NT2/D1 (cell line): ENCODE data around the gene CAMTA1.

Experiments used
- DNase-seq: peaks from one replicate; pipeline ENCODE4 v3.0.0-alpha.2; 2011; ENCODE audit warnings: low read depth, low spot score
- H3K27me3 ChIP-seq: 2 replicates; pipeline ENCODE4 v1.6.0; 2011; ENCODE audit warnings: mild to moderate bottlenecking; ENCODE audit not compliant: insufficient read length, insufficient read depth
- H3K36me3 ChIP-seq: 2 replicates; pipeline ENCODE4 v1.6.1; 2011; ENCODE audit warnings: mild to moderate bottlenecking, low read length, mixed read lengths; ENCODE audit not compliant: insufficient read depth, insufficient read length
- H3K4me1 ChIP-seq: 2 replicates; pipeline ENCODE4 v1.5.1; 2011; ENCODE audit not compliant: insufficient read depth, insufficient read length
- H3K4me3 ChIP-seq: 2 replicates; pipeline ENCODE4 v1.5.1; 2011; ENCODE audit warnings: low read depth; ENCODE audit not compliant: insufficient read length
- H3K9ac ChIP-seq: 2 replicates; pipeline ENCODE4 v1.6.0; 2011; ENCODE audit warnings: low read depth; ENCODE audit not compliant: insufficient read length
- H3K9me3 ChIP-seq: 2 replicates; pipeline ENCODE4 v1.5.1; 2011; ENCODE audit warnings: mild to moderate bottlenecking, low read length; ENCODE audit not compliant: insufficient read depth
- SUZ12 ChIP-seq: IDR thresholded peaks from 2 replicates; pipeline ENCODE4 v1.6.1; 2011; ENCODE audit not compliant: insufficient read length, insufficient read depth; ENCODE audit errors: extremely low read depth
- YY1 ChIP-seq: IDR thresholded peaks from 2 replicates; pipeline ENCODE4 v1.6.1; 2011; ENCODE audit not compliant: insufficient read length, insufficient read depth
- ZNF274 ChIP-seq: IDR thresholded peaks from 2 replicates; pipeline ENCODE4 v1.6.1; 2011; ENCODE audit warnings: mild to moderate bottlenecking, low read depth, low read length

The CAMTA1 gene

DNA sequence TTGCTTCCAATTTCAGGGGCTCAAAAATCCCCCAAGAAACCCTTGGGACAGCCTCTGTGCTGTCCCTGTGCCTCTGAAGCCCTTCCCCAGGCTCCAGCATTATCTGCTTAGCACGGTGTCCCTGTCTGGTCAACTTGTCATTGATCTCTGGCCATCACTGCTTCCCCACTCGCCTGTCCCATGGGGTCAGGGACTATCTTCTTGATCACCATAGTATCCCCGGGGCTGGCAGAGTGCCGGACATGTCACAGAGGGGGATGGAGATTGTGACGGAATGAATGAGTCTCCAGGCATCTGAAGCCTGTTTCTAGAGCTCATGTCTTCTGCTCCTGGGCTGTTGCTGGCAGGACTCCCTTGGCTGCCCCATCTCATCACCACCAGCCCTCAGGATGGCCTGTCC, 886.4 kb downstream of the CAMTA1 start:
- Histone ChIP-seq H3K36me3 (no peaks in the 10 kb centered on the region), H3K4me3 (no peak overlapping the region), H3K27me3 (peaks cover 8% of the 10 kb centered on the region), H3K9ac (no peak overlapping the region), H3K4me1 (peaks cover 16% of the 10 kb centered on the region), H3K9me3 (no peaks in the 10 kb centered on the region)
- DNase-seq, result no peak
- no peak for TF ChIP-seq ZNF274
- no peak for TF ChIP-seq SUZ12
- no peak for TF ChIP-seq YY1

DNA sequence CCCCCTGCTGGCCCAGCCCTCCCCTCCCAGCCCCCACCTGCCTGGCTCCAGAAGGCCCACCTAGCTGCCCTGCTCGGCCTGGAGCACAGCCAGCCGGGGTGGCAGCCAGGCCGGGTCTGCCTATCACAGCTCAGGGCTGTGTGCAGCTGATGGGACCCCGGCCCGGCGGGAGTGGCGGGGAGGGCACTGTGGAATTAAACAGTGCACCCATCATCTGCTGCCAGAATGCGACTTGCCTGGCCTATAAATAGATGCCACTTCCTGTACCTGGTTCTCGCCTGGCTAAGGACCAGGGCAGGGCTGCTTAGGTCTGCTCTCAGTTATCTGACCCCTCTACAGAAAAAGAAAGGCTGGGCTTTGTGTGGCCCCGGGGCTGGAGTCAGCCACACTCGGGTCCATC, 887.6 kb downstream of the CAMTA1 start:
- H3K36me3 ChIP-seq, result no peaks in the 10 kb centered on the region
- peaks cover 14% of the 10 kb centered on the region for H3K4me1 ChIP-seq
- no peaks in the 10 kb centered on the region for H3K9me3 ChIP-seq
- peaks cover 11% of the 10 kb centered on the region for H3K27me3 ChIP-seq
- H3K4me3 ChIP-seq, result no peak overlapping the region
- no peak overlapping the region for H3K9ac ChIP-seq
- no peak for TF ChIP-seq ZNF274
- no peak for TF ChIP-seq SUZ12
- no peak for DNase-seq

DNA sequence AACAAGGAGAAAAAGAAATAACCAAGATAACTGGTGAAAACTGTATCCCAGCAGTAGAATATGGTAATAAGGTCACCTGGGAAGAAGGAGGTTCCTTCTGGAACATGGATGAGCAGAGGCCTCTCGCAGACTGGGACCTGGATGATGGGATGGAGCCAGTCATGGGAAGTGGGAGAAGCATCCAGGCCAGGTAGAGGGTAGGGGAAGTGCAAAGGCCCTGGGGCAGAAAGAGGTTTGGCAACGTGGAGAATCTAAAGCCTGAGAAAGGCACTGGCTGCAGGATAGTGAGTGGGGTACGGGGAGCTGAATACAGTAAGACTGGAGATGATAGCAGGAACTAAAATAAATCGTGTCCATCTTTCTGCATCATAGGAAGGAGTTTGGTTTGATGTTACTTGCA, 889.7 kb downstream of the CAMTA1 start:
- DNase-seq, result no peak
- Histone ChIP-seq H3K4me3 (no peak overlapping the region), H3K4me1 (peaks cover 6% of the 10 kb centered on the region), H3K9me3 (no peaks in the 10 kb centered on the region), H3K9ac (no peak overlapping the region), H3K27me3 (peaks cover 30% of the 10 kb centered on the region), H3K36me3 (no peaks in the 10 kb centered on the region)
- TF ChIP-seq YY1, result no peak
- no peak for TF ChIP-seq SUZ12
- TF ChIP-seq ZNF274, result no peak

DNA sequence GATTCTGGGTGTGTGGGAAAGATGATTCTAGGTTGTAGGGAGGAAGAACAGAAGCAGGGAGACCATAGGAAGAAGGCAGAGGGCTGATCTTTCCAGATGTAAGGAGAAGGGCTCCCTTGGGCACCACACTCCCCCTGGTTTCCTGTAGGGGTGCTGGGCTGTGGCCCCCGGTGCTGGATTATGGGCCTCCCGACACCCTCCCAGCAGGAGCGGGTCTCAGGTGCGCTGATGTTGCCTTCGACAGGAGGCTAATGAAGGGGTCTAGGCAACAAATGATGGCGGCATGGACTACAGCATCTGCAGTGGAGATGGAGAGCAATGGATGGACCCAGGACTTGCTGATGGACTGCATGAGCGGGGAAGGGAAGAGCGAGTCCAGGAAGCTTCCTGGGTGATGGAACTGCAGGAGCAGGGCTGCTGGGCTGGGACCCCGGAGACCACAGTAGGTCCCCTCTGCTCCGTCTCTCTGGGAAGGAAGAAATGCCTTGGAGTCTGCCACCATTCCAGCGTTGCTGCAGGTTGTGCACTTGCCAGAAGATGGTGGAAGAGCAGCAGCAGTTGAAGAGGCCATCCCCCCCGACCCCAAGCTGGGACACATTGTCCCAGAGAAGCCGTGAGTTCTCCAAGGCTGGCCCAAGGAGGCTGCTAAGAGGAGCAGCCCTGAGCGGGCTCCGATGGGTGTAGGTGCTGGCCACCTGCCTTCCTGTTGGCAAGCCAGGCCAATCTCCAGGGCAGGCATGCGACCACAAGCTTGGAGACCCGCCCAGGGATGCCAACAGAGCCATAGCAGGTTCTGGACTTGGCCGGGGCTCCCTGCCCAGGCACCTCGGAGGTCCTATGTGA, 890.4 kb downstream of the CAMTA1 start:
- no peak for DNase-seq
- peaks cover 28% of the 10 kb centered on the region for H3K27me3 ChIP-seq

DNA sequence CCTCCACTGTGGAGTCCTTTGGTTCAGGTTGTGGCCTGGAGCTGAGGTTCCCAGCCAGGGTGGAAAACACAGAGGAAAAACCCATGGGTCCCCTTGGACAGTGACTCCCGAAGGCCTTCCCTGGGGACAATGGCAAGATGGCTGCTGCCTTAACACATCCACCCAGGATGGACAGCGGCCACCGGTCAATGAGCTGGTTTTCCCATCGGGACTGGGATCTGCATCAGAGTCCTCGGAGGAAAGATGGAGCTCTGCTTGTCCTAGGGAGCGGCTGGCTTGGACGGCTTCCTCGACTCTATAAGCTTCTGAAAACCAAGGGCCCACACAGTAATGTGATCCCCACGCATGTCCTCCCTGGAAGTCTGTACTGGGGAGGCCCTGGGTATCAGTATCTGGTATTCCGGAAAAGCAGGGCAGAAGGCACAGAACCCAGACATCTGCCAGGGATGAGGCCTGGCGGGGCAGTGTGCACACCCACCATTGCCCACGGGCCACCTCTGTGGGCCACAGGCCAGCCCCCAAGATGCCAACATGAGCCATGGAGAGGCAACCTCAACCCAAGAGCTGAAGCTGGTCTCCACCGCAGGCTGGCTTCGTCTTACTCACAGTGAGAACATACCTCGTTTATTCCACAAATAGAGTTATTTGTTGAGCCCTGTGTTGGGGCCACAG, 891.2 kb downstream of the CAMTA1 start:
- Histone ChIP-seq H3K27me3 (peaks cover 35% of the 10 kb centered on the region), H3K9me3 (no peaks in the 10 kb centered on the region), H3K9ac (no peak overlapping the region), H3K36me3 (no peaks in the 10 kb centered on the region), H3K4me3 (no peak overlapping the region), H3K4me1 (peaks cover 4% of the 10 kb centered on the region)
- DNase-seq, result no peak
- TF ChIP-seq ZNF274 (no peak), SUZ12 (no peak), YY1 (no peak)

More for the DNA sequence above, 890.4 kb downstream of the CAMTA1 start:
- TF ChIP-seq SUZ12, result no peak
- no peak for TF ChIP-seq ZNF274
- TF ChIP-seq YY1, result no peak
- Histone ChIP-seq H3K4me3 (no peak overlapping the region), H3K9ac (no peak overlapping the region), H3K36me3 (no peaks in the 10 kb centered on the region), H3K4me1 (peaks cover 4% of the 10 kb centered on the region), H3K9me3 (no peaks in the 10 kb centered on the region)

DNA sequence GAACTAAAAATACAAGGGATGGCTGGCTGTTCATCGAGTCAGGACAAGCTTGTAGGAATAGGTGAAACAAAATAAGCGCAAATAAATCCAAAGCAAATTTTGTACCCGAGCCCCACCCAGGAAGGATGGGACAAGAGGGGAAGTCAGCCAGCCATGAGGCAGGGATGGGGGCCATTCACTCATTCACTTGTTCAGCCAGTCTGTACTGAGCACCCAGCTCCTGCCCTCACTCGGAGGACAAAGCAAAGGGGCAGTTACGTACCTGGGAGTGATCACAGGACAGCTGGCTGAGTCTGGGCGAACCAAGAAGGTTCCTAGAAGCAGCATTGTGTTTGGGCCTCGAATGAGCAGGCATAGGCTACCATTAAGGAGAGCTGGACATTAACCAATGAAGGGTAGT, 891.9 kb downstream of the CAMTA1 start:
- Histone ChIP-seq H3K9ac (no peak overlapping the region), H3K27me3 (peaks cover 33% of the 10 kb centered on the region), H3K4me3 (no peak overlapping the region), H3K36me3 (no peaks in the 10 kb centered on the region), H3K4me1 (peaks cover 4% of the 10 kb centered on the region), H3K9me3 (no peaks in the 10 kb centered on the region)
- TF ChIP-seq ZNF274 (no peak), SUZ12 (no peak), YY1 (no peak)
- no peak for DNase-seq

DNA sequence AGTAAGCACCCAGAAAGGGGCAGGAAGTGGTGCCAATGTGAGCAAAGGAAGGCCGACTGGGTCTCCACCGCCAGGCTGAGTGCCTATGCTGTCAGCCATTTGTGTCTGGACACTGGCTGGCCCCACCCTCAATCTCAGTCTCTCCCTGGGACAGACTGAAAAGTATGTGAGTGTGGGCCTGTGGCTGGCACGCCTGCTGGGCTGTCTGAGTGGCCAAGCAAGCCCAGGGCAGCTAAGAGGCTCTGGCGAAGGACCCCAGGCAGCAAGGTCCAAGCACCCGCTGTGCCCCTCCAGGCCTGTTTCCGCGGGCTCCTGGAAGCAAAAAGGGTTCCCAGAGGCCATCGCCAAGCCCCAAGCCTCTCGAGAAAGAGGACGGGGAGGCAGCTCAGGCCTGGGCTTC, 892.6 kb downstream of the CAMTA1 start:
- TF ChIP-seq ZNF274, result no peak
- TF ChIP-seq YY1, result no peak
- no peak for TF ChIP-seq SUZ12
- Histone ChIP-seq H3K4me3 (no peak overlapping the region), H3K36me3 (no peaks in the 10 kb centered on the region), H3K9ac (no peak overlapping the region), H3K4me1 (peaks cover 4% of the 10 kb centered on the region), H3K9me3 (no peaks in the 10 kb centered on the region), H3K27me3 (peaks cover 32% of the 10 kb centered on the region)
- DNase-seq, result no peak
